ENCODE measurements around the gene MIEF1.

- no peak for TF ChIP-seq CTCF (IDR thresholded peaks at IDR 0.05)
- TF ChIP-seq POLR2A (IDR thresholded peaks at IDR 0.05): no peak
These were observed 28.2 kb upstream of the MIEF1 start for GRCh38 chr22:39473851-39474250.

Measured in prostate gland (tissue), 2 donors.